Panc1 (cell line): Measurements from ENCODE around the gene SLC12A3.

Source experiments
- POLR2AphosphoS5 ChIP-seq: IDR thresholded peaks from 2 replicates; pipeline ENCODE4 v1.6.1; 2012; ENCODE audit warnings: mild to moderate bottlenecking, low read depth, low read length, moderate library complexity
- TF ChIP-seq, protein P1 (sequence below): fragments of 450-650 bp; IDR thresholded peaks from 2 replicates; pipeline ENCODE4 v1.5.1; 2017; ENCODE audit warnings: mild to moderate bottlenecking

DNA sequence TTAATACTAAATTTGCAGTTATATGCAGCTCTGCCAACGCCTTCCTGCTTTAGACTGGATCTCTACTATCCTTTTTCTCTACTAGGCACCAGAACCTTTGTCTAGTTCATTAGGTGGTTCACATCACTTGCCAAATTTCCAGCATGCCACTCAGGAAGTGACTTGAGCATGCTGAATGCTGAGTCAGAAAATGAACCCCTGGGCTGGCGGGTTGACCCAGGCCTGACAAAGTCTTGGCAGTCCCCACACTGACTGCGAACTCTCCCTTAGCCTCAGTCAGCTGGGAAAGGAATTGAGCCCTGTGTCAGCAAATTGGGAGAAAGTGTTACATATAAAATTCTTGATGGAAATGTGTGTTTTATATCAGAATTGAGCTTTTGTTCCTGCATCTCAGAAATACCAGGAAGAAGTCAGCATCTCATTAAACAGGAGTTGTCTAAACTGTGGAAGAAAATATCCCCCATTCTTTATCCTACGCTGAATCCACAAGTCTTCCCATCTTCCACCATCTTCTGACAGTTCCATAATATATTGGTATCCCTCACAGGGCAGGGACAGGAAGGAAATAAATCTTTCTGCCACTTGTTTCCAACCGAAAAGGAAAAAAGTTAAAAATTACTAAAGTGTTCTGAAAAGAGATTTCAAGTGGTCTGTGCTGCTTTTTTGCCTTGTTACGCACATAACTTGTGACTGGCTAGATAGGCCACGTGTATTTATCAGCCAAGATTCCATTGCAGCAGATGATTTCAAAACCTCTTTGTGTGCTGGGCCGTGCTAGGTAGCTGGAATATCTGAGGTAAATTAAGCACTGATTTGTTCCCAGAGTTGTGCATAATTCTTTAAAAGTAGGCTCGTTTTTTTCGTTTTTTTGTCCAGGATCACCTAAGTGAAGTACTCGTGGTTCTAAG, 16.7 kb upstream of the SLC12A3 start:
- TF ChIP-seq, protein P1, sequence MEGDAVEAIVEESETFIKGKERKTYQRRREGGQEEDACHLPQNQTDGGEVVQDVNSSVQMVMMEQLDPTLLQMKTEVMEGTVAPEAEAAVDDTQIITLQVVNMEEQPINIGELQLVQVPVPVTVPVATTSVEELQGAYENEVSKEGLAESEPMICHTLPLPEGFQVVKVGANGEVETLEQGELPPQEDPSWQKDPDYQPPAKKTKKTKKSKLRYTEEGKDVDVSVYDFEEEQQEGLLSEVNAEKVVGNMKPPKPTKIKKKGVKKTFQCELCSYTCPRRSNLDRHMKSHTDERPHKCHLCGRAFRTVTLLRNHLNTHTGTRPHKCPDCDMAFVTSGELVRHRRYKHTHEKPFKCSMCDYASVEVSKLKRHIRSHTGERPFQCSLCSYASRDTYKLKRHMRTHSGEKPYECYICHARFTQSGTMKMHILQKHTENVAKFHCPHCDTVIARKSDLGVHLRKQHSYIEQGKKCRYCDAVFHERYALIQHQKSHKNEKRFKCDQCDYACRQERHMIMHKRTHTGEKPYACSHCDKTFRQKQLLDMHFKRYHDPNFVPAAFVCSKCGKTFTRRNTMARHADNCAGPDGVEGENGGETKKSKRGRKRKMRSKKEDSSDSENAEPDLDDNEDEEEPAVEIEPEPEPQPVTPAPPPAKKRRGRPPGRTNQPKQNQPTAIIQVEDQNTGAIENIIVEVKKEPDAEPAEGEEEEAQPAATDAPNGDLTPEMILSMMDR: no peak
- no peak for TF ChIP-seq POLR2AphosphoS5
